Measurements from ENCODE around the gene MT1F.

DNA sequence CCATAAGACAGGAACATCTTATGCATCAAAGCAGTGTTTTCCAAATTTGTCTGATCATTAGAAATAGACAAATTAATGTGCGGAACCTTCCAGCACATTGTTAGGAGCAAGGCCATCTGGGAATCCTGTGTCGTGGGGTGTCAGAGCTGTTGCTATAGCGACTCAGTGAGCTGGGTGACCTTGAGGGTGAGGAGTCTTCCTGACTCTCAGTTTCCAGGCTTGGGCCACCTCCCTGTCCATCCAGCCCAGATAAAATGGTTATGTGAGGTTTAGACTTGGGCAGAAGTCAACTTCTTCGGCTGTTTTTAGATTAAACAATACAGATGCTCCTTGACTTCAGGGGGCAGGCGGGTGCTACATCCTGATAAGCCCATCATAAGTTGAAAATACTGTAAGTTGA, 45.1 kb downstream of the MT1F start:
- TF ChIP-seq, protein P1, sequence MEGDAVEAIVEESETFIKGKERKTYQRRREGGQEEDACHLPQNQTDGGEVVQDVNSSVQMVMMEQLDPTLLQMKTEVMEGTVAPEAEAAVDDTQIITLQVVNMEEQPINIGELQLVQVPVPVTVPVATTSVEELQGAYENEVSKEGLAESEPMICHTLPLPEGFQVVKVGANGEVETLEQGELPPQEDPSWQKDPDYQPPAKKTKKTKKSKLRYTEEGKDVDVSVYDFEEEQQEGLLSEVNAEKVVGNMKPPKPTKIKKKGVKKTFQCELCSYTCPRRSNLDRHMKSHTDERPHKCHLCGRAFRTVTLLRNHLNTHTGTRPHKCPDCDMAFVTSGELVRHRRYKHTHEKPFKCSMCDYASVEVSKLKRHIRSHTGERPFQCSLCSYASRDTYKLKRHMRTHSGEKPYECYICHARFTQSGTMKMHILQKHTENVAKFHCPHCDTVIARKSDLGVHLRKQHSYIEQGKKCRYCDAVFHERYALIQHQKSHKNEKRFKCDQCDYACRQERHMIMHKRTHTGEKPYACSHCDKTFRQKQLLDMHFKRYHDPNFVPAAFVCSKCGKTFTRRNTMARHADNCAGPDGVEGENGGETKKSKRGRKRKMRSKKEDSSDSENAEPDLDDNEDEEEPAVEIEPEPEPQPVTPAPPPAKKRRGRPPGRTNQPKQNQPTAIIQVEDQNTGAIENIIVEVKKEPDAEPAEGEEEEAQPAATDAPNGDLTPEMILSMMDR (conservative IDR thresholded peaks at IDR 0.05; ENCODE audit: low read length) = no peak
- no peak for TF ChIP-seq EZH2phosphoT487 (IDR thresholded peaks at IDR 0.05; ENCODE audit: borderline replicate concordance)

Measured in Loucy (cell line).